Measurements from ENCODE around the gene YBX2. TPM values are rescaled to one million over a fixed set of nuclear protein-coding genes. Genes with fewer than 3 reads are reported as not detected.

Gene YBX2
- total RNA-seq = 1.3 TPM

DNA sequence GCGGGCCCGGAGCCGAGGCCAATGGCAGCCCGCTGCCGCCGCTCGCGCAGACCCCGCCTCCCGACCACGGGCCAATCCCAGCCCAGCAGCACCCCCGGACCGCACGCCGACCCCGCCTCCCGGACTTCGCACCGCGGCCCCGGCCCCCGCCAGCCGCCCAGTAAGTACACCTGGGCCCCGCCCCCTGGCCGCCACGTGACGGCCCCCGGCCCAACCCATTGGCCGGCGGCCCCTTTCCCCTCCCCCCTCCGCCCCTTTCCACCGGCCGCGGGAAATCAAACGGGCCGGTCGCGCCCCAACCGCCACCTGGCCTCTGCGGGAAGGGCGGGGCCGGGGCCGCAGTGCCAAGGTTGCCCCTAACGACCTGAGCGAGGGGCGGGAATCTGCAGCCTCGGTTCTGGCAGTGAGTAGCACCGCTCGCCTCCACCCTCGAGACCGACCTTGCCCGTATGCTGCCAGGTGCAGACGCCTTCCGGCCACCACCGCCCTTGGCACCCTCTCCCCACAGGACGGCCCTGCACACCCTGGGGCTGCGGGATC, at the start of gene YBX2:
TSS of gene YBX2 (minus strand) at position 26 of the 540 bp plus-strand sequence. CDS start 139 bp downstream, outside the sequence.

DNA sequence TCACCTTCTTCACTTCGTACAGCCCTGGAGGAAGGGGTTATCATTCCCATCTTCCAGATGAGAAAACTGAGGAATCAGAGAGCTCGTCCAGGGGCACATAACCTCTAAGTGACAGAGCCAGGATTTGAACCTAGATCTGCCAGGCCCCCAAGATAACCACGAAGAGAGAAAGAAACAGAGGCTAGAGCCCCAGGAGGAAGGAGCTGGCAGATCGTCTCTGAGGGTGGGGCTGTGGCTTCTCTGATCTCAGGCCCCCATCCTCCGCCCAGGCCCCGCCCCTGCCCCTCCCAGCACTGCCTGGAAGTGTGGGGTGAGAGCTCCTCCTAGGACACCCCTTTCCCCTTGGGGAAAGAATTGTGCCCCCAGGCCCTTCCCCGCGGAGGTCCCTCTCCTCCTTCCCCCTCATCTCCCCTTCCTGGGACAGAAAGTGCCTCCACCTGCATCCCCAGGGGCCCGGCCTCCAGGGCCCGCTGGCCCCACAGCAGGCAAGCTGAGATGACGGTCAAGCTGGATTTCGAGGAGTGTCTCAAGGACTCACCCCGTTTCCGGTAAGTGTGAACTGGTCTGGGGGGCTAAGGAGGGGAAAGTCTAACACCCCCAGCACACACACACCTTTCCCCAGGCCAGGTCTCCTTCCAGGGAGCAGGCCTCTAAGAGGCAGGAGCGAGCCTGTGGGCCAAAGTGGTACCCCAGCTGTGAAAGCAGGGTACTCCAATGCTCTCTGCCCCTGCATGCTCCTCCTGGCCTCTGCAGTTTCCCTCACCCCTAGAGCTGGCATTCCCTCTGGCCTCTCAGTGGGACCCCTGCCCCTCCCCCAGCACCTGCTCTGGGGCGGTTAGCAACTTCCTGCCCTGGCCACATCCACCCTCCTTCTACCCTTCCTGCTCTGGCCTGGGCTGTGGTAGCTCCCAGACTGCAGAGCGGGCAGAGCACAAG, 42.1 kb upstream of the YBX2 start, which contains the start of gene ACAP1:
TSS of gene ACAP1 (plus strand) at position 290 of the 936 bp plus-strand sequence. CDS start at position 496, 206 bp downstream.

GRCh38 chr17:7328840-7329373, 34.5 kb upstream of the YBX2 start, which contains the start of gene NEURL4:
NEURL4 (minus strand) TSS chr17:7329335; CDS start chr17:7329312, 23 bp downstream.

GRCh38 chr17:7314719-7315569, 20.5 kb upstream of the YBX2 start, which contains the start of gene GPS2:
GPS2 (minus strand) TSS chr17:7315360; CDS start chr17:7315052, 308 bp downstream.

DNA sequence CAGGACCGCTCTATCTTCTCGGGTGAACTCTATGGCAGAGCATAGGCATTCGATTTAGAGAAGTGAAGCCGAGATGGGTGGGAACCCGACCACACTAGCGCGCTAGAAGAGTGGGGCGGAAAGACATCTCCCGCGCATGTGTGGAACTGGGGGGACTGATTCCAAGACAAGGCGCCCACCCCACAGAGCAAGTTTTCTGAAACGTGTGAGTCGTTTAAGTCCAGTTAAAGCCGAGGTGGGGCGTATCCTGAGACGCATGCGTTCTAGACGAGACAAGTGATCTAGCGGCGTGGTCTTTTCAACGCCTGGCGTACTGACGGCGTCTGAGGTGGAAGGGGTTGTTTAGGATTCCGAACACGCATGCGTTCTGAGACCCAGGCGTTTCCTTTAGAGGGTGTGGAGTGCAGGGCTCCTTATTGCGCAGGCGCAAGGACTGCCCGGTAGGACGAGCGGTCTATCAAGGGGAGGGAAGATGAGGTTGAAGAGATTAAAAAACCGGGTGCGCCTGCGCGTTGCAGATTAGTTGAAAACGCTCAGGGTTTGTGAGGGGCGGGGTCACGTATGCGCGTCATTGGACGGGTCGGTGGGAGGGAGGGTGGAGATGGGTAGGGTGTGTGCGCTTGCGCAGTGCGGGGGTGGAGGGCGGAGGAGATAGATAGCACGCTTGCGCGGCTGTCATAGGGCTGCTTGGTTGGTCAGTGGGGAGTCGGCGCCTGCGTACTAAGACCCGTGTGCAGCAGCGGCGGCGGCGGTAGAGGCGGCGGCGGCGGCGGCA, 12.7 kb upstream of the YBX2 start, which contains the start of gene EIF5A:
TSS of gene EIF5A (plus strand) at position 718 of the 775 bp plus-strand sequence. CDS start 2,008 bp downstream, outside the sequence.

GRCh38 chr17:7281074-7281952, 13.1 kb downstream of the YBX2 start, which contains the start of gene SLC2A4:
SLC2A4 (plus strand) TSS chr17:7281718; CDS start chr17:7281935, 217 bp downstream.

DNA sequence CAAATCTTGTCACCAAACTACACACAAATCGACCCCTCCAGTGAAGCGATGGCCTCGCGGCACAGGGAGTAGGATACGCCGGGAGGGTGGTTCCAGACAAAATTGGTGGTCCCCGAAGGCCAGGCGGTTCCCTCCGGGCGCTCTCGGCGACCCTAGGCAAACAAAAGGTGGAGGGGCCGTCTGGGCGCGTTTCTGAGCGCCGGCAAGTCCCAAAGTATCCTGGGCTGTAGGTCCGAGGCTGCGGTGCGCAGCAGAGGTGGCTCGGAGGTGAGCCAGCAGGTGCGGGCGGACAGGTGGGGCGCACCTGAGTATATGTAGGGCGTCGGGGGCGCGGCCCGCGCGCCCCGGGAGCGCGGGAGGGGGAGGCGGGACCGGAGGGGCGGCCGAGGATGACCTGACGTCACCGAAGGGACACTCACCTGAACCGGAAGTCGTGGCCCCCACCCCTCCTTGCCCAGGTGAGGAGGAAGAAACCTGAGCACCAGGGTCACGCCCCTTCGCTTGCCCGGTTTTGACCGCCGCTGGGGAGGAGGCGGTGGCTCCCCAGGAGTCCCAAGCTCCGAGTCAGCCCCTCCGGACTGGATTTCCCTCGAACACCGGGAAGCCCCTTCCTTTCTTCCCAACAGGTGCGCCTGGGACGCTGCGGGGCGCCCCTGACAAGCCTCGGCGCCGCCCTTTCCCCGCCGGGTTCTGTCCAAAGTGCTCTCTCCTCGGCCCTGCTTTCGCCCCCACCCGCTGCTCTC, 32.1 kb downstream of the YBX2 start, which contains the start of gene CLDN7:
TSS of gene CLDN7 (minus strand) at position 287 of the 743 bp plus-strand sequence. CDS start 435 bp downstream, outside the sequence.

GRCh38 chr17:7252176-7253043, 42.0 kb downstream of the YBX2 start, which contains the start of gene ELP5:
ELP5 (plus strand) TSS chr17:7252215; CDS start chr17:7252551, 336 bp downstream.

DNA sequence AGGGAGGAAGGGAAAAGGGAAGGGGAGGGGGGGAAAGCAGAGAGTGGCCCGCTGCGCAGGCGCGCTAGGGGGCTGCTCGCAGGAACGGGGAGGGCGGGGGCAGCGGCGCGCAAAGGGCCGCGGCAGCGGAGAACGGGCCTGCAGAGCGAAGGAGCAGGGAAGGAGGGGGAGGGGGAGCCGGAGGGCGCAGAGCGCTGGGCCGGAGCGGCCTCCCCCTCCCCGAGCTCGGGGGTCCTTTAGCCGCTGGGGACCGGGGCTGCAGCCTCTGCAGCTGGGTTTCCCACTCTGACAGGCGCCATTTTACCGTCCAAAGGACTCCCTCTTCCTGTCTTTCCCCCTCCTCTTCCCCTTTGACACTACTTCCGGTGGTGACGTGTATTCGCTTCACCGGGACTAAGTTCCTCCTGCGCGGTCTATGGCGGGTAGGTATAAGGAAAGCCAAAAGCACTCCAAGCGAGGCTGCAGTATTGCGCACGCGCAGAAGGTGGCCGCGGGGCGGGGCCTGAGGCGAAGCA, 42.7 kb downstream of the YBX2 start, which contains the start of gene CTDNEP1:
TSS of gene CTDNEP1 (minus strand) at position 74 of the 515 bp plus-strand sequence. CDS start 438 bp downstream, outside the sequence.

GRCh38 chr17:7241783-7242716, 52.4 kb downstream of the YBX2 start, which contains the start of gene GABARAP:
GABARAP (minus strand) TSS chr17:7242449; CDS start chr17:7242330, 119 bp downstream.

DNA sequence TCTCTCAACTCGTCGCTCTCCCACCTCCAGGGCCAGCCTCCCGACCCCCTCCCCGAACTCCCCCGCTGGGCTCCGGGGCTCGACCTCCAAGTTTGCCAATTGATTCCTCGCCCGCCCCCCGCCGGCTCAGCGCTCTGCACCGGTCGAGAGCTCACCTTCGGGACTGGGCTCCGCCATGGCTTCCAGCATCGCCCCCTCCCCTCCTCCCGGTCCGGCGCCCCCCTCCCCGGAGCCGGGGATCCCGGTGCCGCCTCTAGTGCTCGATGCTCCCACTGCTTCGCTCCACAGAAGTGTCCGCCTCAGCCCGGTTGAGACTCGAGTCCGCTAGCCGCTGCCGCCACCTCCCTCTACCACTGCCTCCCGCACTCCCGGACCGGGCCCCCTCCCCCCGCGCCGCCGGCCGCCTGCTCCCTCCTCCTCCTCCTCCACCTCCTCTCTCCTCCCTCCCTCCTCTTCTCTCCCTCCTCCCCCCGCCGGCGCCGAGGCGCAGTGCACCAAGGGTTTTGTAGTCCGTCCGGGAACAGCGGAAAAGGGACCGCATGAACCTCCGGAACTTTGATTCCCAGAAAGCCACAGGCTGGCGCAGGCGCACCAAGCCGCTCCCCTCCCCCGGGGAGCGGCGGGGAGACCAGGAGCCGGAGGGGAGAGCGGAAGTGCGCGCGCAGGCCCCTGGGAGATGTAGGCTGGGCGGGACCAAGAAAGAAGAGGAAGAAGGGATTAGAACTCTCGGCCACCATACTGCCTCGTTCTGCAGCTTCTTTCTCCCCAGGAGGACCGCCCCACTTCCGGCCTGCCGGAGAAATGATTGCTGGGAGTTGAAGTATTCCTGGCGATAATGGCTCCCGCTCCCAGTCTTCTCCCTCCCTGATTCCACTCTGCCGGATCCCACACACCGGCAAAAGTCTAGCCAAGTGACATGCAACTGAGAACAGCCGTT, 55.1 kb downstream of the YBX2 start, which contains the start of gene PHF23:
TSS of gene PHF23 (minus strand) at position 367 of the 937 bp plus-strand sequence. CDS start at position 189, 178 bp downstream.

Data from camera-type eye (tissue), 1 donor.